KMS-11 (cell line): Measurements from ENCODE around the gene SLC35G3.

Experiments
- H2AFZ ChIP-seq: fragments of 200-600 bp; sonication (generic); 2 replicates; pipeline ENCODE4 v1.6.1; 2016; ENCODE audit warnings: antibody characterized with exemption, mixed run types, low read depth
- H3K27ac ChIP-seq: fragments of 200-600 bp; sonication (generic); 2 replicates; pipeline ENCODE4 v1.6.1; 2016; ENCODE audit warnings: mild to moderate bottlenecking, mixed run types
- H3K27me3 ChIP-seq: fragments of 200-600 bp; sonication (generic); 2 replicates; pipeline ENCODE4 v1.6.1; 2017; ENCODE audit warnings: mild to moderate bottlenecking, low read depth, mixed run types, moderate library complexity; ENCODE audit not compliant: insufficient read depth
- H3K36me3 ChIP-seq: fragments of 200-600 bp; sonication (generic); 2 replicates; pipeline ENCODE4 v1.6.1; 2017; ENCODE audit warnings: mild to moderate bottlenecking, mixed run types; ENCODE audit not compliant: insufficient read depth
- H3K4me1 ChIP-seq: fragments of 200-600 bp; sonication (generic); 2 replicates; pipeline ENCODE4 v1.6.1; 2016; ENCODE audit warnings: mild to moderate bottlenecking, low read depth, mixed run types; ENCODE audit not compliant: poor library complexity, severe bottlenecking
- H3K4me2 ChIP-seq: fragments of 200-600 bp; sonication (generic); 2 replicates; pipeline ENCODE4 v1.7.0; 2016; ENCODE audit warnings: mild to moderate bottlenecking, mixed run types
- H3K4me3 ChIP-seq: fragments of 200-600 bp; sonication (generic); IDR thresholded peaks from 2 replicates; pipeline ENCODE4 v1.6.1; 2017; ENCODE audit warnings: low read depth, low read length, mixed read lengths; ENCODE audit not compliant: insufficient read depth
- H3K79me2 ChIP-seq: fragments of 200-600 bp; sonication (generic); 2 replicates; pipeline ENCODE4 v1.6.1; 2016; ENCODE audit warnings: low read depth, mixed run types; ENCODE audit not compliant: insufficient read depth
- H3K9ac ChIP-seq: fragments of 200-600 bp; sonication (generic); 2 replicates; pipeline ENCODE4 v1.6.1; 2016; ENCODE audit warnings: mild to moderate bottlenecking, mixed run types
- H4K20me1 ChIP-seq: fragments of 200-600 bp; sonication (generic); 2 replicates; pipeline ENCODE4 v1.6.1; 2016; ENCODE audit warnings: mild to moderate bottlenecking, mixed run types; ENCODE audit not compliant: insufficient read depth
- TF ChIP-seq, protein P1 (sequence below): fragments of 200-600 bp; sonication (generic); conservative IDR thresholded peaks from 2 replicates; pipeline ENCODE4 v1.6.1; 2017; ENCODE audit warnings: low read depth, mild to moderate bottlenecking, antibody characterized with exemption, low read length, moderate library complexity, mixed read lengths

The SLC35G3 gene

DNA sequence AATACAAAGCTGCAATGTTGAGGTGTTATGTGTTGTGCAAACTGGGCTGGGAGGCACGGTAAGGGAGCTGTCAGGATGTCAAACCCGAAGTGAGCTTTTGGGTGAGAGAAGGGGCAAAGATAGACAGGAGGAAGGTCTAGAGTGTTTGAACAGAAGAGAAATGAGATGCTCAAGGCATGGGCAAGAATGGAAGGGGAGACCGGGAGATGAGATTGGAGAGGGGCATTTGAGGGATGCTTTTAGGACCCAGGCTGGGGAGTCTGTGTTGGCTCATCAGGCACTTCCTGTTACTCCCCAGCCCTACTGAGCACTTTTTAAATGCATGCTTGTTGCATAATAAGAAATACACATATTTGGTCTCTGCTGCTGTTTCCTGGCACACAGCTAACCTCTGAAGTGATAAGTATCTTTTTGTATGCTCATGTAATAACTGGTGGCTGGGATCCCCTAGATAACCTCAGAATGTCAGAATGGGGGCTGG, 32.9 kb downstream of the SLC35G3 start:
- no peak overlapping the region for H3K4me3 ChIP-seq

GRCh38 chr17:35160354-35161201, 33.6 kb downstream of the SLC35G3 start:
- H3K27ac ChIP-seq = no peak overlapping the region
- H3K4me2 ChIP-seq = no peak overlapping the region
- TF ChIP-seq, protein P1, sequence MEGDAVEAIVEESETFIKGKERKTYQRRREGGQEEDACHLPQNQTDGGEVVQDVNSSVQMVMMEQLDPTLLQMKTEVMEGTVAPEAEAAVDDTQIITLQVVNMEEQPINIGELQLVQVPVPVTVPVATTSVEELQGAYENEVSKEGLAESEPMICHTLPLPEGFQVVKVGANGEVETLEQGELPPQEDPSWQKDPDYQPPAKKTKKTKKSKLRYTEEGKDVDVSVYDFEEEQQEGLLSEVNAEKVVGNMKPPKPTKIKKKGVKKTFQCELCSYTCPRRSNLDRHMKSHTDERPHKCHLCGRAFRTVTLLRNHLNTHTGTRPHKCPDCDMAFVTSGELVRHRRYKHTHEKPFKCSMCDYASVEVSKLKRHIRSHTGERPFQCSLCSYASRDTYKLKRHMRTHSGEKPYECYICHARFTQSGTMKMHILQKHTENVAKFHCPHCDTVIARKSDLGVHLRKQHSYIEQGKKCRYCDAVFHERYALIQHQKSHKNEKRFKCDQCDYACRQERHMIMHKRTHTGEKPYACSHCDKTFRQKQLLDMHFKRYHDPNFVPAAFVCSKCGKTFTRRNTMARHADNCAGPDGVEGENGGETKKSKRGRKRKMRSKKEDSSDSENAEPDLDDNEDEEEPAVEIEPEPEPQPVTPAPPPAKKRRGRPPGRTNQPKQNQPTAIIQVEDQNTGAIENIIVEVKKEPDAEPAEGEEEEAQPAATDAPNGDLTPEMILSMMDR = no peak
- H3K36me3 ChIP-seq = no peaks in the 10 kb centered on the region
- no peak overlapping the region for H3K9ac ChIP-seq
- no peaks in the 10 kb centered on the region for H3K79me2 ChIP-seq
- H2AFZ ChIP-seq = no peak overlapping the region
- H3K27me3 ChIP-seq = no peaks in the 10 kb centered on the region
- no peak overlapping the region for H3K4me3 ChIP-seq
- H4K20me1 ChIP-seq = no peaks in the 10 kb centered on the region
- H3K4me1 ChIP-seq = no peaks in the 10 kb centered on the region

More for the DNA sequence above, 32.9 kb downstream of the SLC35G3 start:
- Histone ChIP-seq H2AFZ (no peak overlapping the region), H3K4me1 (no peaks in the 10 kb centered on the region), H4K20me1 (no peaks in the 10 kb centered on the region), H3K27ac (no peak overlapping the region), H3K4me2 (no peak overlapping the region), H3K27me3 (no peaks in the 10 kb centered on the region), H3K9ac (no peak overlapping the region), H3K36me3 (no peaks in the 10 kb centered on the region), H3K79me2 (no peaks in the 10 kb centered on the region)
- TF ChIP-seq, protein P1 = no peak

GRCh38 chr17:35159940-35160339, 34.3 kb downstream of the SLC35G3 start:
- no peak overlapping the region for H3K27ac ChIP-seq
- no peaks in the 10 kb centered on the region for H4K20me1 ChIP-seq
- TF ChIP-seq, protein P1 = no peak
- H3K4me3 ChIP-seq = no peak overlapping the region
- no peak overlapping the region for H3K9ac ChIP-seq
- no peaks in the 10 kb centered on the region for H3K79me2 ChIP-seq
- no peak overlapping the region for H3K4me2 ChIP-seq
- no peaks in the 10 kb centered on the region for H3K27me3 ChIP-seq
- no peaks in the 10 kb centered on the region for H3K4me1 ChIP-seq
- no peak overlapping the region for H2AFZ ChIP-seq
- no peaks in the 10 kb centered on the region for H3K36me3 ChIP-seq

- H3K4me1 ChIP-seq = no peaks in the 10 kb centered on the region
- H3K4me3 ChIP-seq = no peak overlapping the region
- H3K79me2 ChIP-seq = no peaks in the 10 kb centered on the region
- no peak overlapping the region for H3K27ac ChIP-seq
- H4K20me1 ChIP-seq = no peaks in the 10 kb centered on the region
- TF ChIP-seq, protein P1 = no peak
- no peaks in the 10 kb centered on the region for H3K36me3 ChIP-seq
- H2AFZ ChIP-seq = no peak overlapping the region
- H3K27me3 ChIP-seq = no peaks in the 10 kb centered on the region
- H3K9ac ChIP-seq = no peak overlapping the region
- no peak overlapping the region for H3K4me2 ChIP-seq
Measured at GRCh38 chr17:35155246-35155645, 38.9 kb downstream of the SLC35G3 start.
